OCI-LY1 (cell line): ENCODE measurements around the gene CDSN.

Experiments
- EZH2 ChIP-seq: fragments of 200-600 bp; sonication (generic), shearing (Covaris generic); IDR thresholded peaks from 2 replicates; pipeline ENCODE4 v1.8.0; 2017; ENCODE audit warnings: borderline replicate concordance, mixed run types, mild to moderate bottlenecking, antibody characterized with exemption, low read length, moderate library complexity, mixed read lengths
- TF ChIP-seq, protein P1 (sequence below): fragments of 200-600 bp; sonication (generic), shearing (Covaris generic); IDR thresholded peaks from 2 replicates; pipeline ENCODE4 v1.5.1; 2017; ENCODE audit warnings: mild to moderate bottlenecking, antibody characterized with exemption, low read length, moderate library complexity, mixed read lengths

GRCh38 chr6:31121131-31121790 lies 1.0 kb upstream of the CDSN start:
- TF ChIP-seq, protein P1, sequence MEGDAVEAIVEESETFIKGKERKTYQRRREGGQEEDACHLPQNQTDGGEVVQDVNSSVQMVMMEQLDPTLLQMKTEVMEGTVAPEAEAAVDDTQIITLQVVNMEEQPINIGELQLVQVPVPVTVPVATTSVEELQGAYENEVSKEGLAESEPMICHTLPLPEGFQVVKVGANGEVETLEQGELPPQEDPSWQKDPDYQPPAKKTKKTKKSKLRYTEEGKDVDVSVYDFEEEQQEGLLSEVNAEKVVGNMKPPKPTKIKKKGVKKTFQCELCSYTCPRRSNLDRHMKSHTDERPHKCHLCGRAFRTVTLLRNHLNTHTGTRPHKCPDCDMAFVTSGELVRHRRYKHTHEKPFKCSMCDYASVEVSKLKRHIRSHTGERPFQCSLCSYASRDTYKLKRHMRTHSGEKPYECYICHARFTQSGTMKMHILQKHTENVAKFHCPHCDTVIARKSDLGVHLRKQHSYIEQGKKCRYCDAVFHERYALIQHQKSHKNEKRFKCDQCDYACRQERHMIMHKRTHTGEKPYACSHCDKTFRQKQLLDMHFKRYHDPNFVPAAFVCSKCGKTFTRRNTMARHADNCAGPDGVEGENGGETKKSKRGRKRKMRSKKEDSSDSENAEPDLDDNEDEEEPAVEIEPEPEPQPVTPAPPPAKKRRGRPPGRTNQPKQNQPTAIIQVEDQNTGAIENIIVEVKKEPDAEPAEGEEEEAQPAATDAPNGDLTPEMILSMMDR, result no peak
- TF ChIP-seq EZH2, result no peak
